Stimulated activated naive CD8-positive, alpha-beta T cell treated with anti-CD3 and anti-CD28 coated beads, Interleukin-15, Interleukin-2, amounts not matched to agents 100 ng/mL and 50 ng/mL, for 24 hours (primary cell): ENCODE measurements around the gene PSMC3IP.
"Not testable (repeated sequence)": the region's sequence is repeated elsewhere in the genome, so short reads cannot be mapped to it uniquely, and the experiment has no call there.

ENCODE experiments used
- H3K27ac Mint-ChIP-seq: one replicate; pipeline ENCODE4 v1.8.0; 2021; ENCODE audit warnings: mild to moderate bottlenecking, mixed read lengths
- H3K27me3 Mint-ChIP-seq: one replicate; pipeline ENCODE4 v1.8.0; 2021; ENCODE audit warnings: mixed read lengths
- H3K36me3 Mint-ChIP-seq: one replicate; pipeline ENCODE4 v1.8.0; 2021; ENCODE audit warnings: low read depth, mixed read lengths
- H3K4me1 Mint-ChIP-seq: one replicate; pipeline ENCODE4 v1.8.0; 2021; ENCODE audit warnings: low read depth, mixed read lengths
- H3K4me3 Mint-ChIP-seq: one replicate; pipeline ENCODE4 v1.8.0; 2021; ENCODE audit warnings: mild to moderate bottlenecking, mixed read lengths
- H3K9me3 Mint-ChIP-seq: one replicate; pipeline ENCODE4 v1.8.0; 2021; ENCODE audit warnings: mixed read lengths

Gene PSMC3IP

GRCh38 chr17:42555961-42556617 is 21.4 kb downstream of the PSMC3IP start:
- not testable (repeated sequence) for H3K4me3 Mint-ChIP-seq, H3K27ac Mint-ChIP-seq, H3K27me3 Mint-ChIP-seq, H3K36me3 Mint-ChIP-seq, H3K9me3 Mint-ChIP-seq
- H3K4me1 Mint-ChIP-seq: peaks cover 25% of the 10 kb centered on the region

DNA sequence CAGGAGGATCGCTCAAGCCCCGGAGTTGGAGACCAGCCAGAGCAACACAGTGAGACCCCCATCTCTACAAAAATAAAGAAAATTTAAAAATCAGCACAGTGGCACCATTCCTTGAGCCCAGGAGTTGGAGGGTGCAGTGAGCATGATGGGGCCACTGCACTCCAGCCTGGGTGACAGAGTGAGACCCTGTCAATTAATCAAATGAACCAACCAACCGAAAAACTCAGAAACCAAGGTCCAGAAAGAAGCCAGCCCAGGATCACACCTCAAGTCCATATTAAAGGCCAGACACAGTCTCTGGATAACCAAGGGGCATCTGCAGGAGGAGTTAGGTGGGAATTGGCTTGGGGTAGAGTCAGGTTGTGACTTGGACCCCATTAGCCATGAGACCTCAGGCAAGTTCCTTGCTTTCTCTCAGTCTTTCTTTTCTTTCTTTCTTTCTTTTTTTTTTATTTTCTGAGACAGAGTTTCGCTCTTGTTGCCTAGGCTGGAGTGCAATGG is 22.4 kb downstream of the PSMC3IP start:
- peak overlapping the region; percentile 90 for H3K4me3 Mint-ChIP-seq
- peaks cover 19% of the 10 kb centered on the region for H3K4me1 Mint-ChIP-seq
- no peaks in the 10 kb centered on the region for H3K27me3 Mint-ChIP-seq
- peak overlapping the region; percentile 89 for H3K27ac Mint-ChIP-seq
- peaks cover 4% of the 10 kb centered on the region for H3K36me3 Mint-ChIP-seq
- no peaks in the 10 kb centered on the region for H3K9me3 Mint-ChIP-seq

DNA sequence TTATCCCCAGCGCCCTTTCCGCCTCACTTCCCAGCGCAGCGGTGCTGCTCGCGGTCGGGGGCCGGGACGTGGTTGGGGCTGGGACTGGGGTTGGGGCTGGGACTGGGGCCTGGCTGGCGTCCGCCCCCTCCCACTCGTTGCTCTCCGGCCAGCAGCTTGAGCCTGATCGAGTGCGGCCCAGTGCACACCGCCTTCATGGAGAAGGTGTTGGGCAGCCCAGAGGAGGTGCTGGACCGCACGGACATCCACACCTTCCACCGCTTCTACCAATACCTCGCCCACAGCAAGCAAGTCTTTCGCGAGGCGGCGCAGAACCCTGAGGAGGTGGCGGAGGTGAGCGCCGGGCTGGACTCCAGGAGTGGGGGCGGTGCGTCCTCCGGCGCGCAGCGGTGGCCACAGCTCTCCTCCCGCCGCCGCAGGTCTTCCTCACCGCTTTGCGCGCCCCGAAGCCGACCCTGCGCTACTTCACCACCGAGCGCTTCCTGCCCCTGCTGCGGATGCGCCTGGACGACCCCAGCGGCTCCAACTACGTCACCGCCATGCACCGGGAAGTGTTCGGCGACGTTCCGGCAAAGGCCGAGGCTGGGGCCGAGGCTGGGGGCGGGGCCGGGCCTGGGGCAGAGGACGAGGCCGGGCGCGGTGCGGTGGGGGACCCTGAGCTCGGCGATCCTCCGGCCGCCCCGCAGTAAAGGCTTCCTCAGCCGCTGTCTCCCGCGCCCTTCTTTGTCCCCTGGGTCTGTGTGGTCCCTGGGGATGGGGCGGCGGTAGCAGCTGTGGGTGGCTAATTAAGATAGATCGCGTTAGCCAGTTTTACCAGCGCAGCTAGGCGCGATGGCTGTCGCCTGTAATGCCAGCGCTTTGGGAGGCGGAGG is 23.0 kb downstream of the PSMC3IP start:
- Mint-ChIP-seq H3K27ac (peak overlapping the region; percentile 89), H3K4me3 (peak overlapping the region; percentile 90), H3K36me3 (peaks cover 4% of the 10 kb centered on the region), H3K27me3 (no peaks in the 10 kb centered on the region), H3K4me1 (peaks cover 19% of the 10 kb centered on the region), H3K9me3 (no peaks in the 10 kb centered on the region)

GRCh38 chr17:42553866-42554249 is 23.7 kb downstream of the PSMC3IP start:
- H3K9me3 Mint-ChIP-seq: no peaks in the 10 kb centered on the region
- peak overlapping the region; percentile 90 for H3K4me3 Mint-ChIP-seq
- peaks cover 25% of the 10 kb centered on the region for H3K4me1 Mint-ChIP-seq
- peaks cover 4% of the 10 kb centered on the region for H3K36me3 Mint-ChIP-seq
- H3K27ac Mint-ChIP-seq: peak overlapping the region; percentile 89
- H3K27me3 Mint-ChIP-seq: no peaks in the 10 kb centered on the region

DNA sequence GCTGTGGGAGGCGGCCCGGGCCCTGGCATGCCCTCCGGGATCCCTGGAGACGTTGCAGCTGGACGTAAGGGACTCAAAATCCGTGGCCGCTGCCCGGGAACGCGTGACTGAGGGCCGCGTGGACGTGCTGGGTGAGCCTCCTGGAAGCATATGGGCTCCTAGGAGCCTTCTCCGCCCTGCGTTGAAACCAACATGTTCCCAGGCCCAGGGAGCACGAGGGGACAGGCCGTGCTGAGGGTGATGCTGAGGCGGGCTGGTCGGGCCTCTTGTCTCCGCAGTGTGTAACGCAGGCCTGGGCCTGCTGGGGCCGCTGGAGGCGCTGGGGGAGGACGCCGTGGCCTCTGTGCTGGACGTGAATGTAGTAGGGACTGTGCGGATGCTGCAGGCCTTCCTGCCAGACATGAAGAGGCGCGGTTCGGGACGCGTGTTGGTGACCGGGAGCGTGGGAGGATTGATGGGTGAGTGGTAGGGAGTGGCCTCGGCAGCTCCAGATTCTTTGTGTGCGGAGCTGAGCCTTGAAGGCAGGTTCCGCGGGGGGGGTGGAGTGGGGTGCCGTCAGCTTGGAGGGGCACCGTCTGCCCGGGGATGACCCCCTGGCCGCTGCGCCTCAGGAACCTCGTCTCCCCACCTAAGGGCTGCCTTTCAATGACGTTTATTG is 24.2 kb downstream of the PSMC3IP start:
- peaks cover 27% of the 10 kb centered on the region for H3K4me1 Mint-ChIP-seq
- H3K27me3 Mint-ChIP-seq: no peaks in the 10 kb centered on the region
- peak overlapping the region; percentile 26 for H3K27ac Mint-ChIP-seq
- H3K9me3 Mint-ChIP-seq: no peaks in the 10 kb centered on the region
- peaks cover 4% of the 10 kb centered on the region for H3K36me3 Mint-ChIP-seq
- H3K4me3 Mint-ChIP-seq: peak overlapping the region; percentile 90

- not testable (repeated sequence) for H3K36me3 Mint-ChIP-seq, H3K9me3 Mint-ChIP-seq, H3K27me3 Mint-ChIP-seq
- Mint-ChIP-seq H3K27ac (peak within 1 kb of the TSS; percentile 58), H3K4me3 (peak within 1 kb of the TSS; percentile 90), H3K4me1 (peaks cover 27% of the 10 kb centered on the region)
Measured at GRCh38 chr17:42552736-42553135, 24.8 kb downstream of the PSMC3IP start, which contains the start of gene HSD17B1. TSS of gene HSD17B1 (plus strand) at chr17:42552923. CDS start at chr17:42552934, 11 bp downstream.

DNA sequence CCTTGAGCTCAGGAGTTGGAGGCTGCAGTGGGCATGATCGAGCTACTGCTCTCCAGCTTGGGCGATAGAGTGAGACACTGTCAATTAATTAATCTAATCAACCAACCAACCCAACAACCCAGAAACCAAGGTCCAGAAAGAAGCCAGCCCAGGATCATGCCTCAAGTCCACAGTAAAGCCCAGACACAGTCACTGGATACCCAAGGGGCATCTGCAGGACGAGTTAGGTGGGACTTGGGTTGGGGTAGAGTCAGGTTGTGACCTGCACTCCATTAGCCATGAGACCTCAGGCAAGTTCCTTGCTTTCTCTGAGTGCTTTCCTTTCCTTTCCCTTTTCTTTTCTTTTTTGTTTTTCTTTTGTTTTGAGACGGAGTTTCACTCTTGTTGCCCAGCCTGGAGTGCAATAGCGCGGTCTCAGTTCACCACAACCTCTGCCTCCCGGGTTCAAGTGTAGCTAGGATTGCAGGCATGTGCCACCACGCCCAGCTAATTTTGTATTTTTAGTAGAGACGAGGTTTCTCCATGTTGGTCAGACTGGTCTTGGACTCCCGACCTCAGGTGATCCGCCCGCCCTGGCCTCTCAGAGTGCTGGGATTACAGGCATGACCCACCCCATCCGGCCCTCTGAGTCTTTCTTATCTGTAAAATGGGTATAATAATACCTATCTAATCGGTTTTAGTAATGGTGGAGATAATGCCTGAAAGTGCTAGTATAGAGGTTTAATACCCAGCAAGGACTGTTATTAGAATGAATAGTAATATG is 28.4 kb downstream of the PSMC3IP start:
- H3K4me1 Mint-ChIP-seq: peaks cover 17% of the 10 kb centered on the region

GRCh38 chr17:42548070-42548837 is 29.3 kb downstream of the PSMC3IP start:
- peak overlapping the region; percentile 41 for H3K4me3 Mint-ChIP-seq
- H3K9me3 Mint-ChIP-seq: no peaks in the 10 kb centered on the region
- H3K4me1 Mint-ChIP-seq: peaks cover 10% of the 10 kb centered on the region
- peaks cover 8% of the 10 kb centered on the region for H3K36me3 Mint-ChIP-seq
- H3K27me3 Mint-ChIP-seq: no peaks in the 10 kb centered on the region
- H3K27ac Mint-ChIP-seq: no peak overlapping the region

More for the DNA sequence above, 28.4 kb downstream of the PSMC3IP start:
- Mint-ChIP-seq H3K27me3 (no peaks in the 10 kb centered on the region), H3K27ac (no peak overlapping the region), H3K36me3 (peaks cover 8% of the 10 kb centered on the region), H3K9me3 (no peaks in the 10 kb centered on the region), H3K4me3 (peak overlapping the region; percentile 21)

- H3K4me3 Mint-ChIP-seq: no peak overlapping the region
- H3K27me3 Mint-ChIP-seq: no peaks in the 10 kb centered on the region
- peaks cover 8% of the 10 kb centered on the region for H3K4me1 Mint-ChIP-seq
- no peaks in the 10 kb centered on the region for H3K9me3 Mint-ChIP-seq
- no peak overlapping the region for H3K27ac Mint-ChIP-seq
- H3K36me3 Mint-ChIP-seq: peaks cover 8% of the 10 kb centered on the region
Measured at GRCh38 chr17:42547698-42548069, 29.8 kb downstream of the PSMC3IP start.

- no peaks in the 10 kb centered on the region for H3K9me3 Mint-ChIP-seq
- H3K36me3 Mint-ChIP-seq: peaks cover 8% of the 10 kb centered on the region
- no peaks in the 10 kb centered on the region for H3K27me3 Mint-ChIP-seq
- H3K4me1 Mint-ChIP-seq: peaks cover 8% of the 10 kb centered on the region
- H3K27ac Mint-ChIP-seq: no peak overlapping the region
- no peak overlapping the region for H3K4me3 Mint-ChIP-seq
Measured at GRCh38 chr17:42547001-42547461, 30.5 kb downstream of the PSMC3IP start.

DNA sequence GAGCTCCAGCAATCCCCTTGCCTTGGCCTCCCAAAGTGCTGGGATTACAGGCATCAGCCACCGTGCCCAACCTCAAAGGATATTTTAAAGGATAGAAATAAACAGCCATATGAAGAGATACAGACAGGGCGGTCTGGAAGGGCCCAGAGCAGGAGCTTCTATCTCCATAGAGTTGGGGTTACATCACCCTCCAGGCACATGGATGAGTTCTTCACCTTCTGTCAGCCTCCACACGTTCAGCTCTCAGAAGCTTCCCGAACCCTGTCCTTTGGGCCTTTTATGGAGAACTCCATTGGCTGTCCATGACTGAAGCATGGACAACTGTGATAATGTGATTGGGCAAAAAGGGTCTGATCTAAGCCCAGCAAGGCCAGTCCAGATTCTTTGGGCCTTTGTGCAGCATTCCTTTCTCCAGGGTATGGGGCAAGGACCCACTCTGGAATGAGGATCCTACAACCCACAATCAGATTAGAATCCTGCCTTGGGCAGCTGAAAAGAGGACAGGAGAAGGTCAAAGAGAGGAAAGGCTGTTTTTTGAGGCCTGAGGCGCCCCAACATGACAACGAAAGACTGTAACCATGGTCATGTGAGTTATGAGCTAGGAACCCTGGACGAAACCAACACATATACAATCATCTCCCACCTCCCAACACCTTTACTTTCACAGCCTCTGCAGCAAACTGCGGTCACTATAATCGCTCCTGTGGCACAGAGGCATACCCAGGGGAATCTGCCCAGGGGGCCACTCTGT is 31.6 kb downstream of the PSMC3IP start:
- H3K9me3 Mint-ChIP-seq, H3K4me3 Mint-ChIP-seq, H3K27me3 Mint-ChIP-seq, H3K27ac Mint-ChIP-seq: not testable (repeated sequence)
- peaks cover 16% of the 10 kb centered on the region for H3K4me1 Mint-ChIP-seq
- H3K36me3 Mint-ChIP-seq: peaks cover 11% of the 10 kb centered on the region

GRCh38 chr17:42544874-42545283 is 32.6 kb downstream of the PSMC3IP start:
- Mint-ChIP-seq H3K27ac (peak overlapping the region; percentile 7), H3K27me3 (no peaks in the 10 kb centered on the region), H3K4me3 (no peak overlapping the region), H3K4me1 (peaks cover 25% of the 10 kb centered on the region), H3K9me3 (no peaks in the 10 kb centered on the region), H3K36me3 (peaks cover 10% of the 10 kb centered on the region)
